OCI-M2 (cell line): ENCODE measurements around the gene SYPL2.
A peak's percentile ranks its signal among the peaks of the same experiment; 100 is the strongest.
"Not testable (repeated sequence)": the region's sequence is repeated elsewhere in the genome, so short reads cannot be mapped to it uniquely, and the experiment has no call there.

Experiments used
- DNase-seq: peaks from one replicate; lab custom pipeline; 2025; ENCODE audit not compliant: unreplicated experiment; lab: John Stamatoyannopoulos, UW

The SYPL2 gene

DNA sequence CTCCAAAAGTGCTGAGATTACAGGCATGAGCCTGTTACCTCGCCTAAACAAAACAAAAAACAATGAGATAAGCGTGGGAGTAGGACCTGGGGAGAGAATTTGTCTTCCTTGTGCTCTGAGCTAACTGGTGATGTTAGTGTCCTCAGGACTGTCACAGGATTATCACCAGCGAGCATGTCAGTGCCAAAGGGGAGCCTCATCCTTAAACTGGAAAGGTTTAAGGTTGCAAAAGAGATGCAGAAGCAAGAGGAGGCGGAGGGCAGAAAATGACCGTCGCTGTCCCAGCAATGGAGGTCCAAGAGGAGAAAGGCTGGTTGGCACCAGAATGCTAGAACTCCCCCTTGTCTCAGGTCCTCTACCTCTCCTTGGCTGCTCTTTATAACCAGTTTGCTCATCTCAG lies 3.9 kb downstream of the SYPL2 start:
- DNase-seq, result no peak

DNA sequence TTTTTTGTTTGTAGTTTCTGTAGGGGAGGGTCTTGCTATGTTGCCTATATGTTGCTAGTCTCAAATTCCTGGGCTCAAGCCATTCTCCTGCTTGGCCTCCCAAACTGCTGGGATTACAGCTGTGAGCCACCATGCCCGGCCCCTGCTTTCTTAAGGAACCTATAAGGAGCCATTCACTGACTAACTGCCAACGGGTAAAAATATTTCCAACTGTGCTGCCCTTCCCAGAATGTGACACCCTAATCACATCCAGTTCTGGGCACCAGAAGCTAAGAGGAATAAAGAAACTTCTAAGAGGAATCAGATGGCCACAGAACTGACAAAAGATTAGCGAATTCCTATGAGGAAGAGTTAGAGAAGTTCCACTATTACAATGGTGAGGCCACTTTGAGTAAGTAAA lies 6.4 kb downstream of the SYPL2 start:
- no peak for DNase-seq

DNA sequence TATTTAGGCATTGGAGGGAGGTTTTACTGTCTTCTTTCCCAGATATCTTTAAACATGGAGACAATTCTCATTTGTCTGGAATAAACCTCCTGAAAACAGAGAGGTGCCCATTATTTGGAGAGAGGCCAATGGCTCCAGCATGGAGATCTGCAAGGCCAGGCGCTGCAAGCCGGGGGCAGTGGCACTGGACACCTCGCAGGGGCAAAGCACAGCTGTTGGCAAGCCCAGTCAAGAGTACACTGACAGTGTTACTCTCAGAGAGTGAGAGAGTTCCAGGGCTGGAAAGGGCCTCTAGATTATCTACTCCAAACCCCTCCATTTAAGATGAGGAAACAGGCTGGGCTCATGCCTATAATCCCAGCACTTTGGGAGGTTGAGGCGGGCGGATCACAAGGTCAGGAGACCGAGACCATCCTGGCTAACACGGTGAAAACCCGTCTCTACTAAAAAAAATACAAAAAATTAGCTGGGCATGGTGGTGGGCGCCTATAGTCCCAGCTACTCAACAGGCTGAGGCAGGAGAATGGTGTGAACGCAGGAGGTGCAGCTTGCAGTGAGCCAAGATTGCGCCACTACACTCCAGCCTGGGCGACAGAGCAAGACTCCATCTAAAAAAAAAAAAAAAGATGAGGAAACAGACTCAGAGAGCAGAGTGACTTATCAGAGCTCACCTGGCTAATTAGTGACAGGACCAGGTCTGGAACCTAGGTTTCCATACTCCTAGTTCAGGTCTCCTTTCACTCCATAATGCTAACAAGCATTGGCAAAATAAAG lies 7.1 kb downstream of the SYPL2 start:
- not testable (repeated sequence) for DNase-seq

DNA sequence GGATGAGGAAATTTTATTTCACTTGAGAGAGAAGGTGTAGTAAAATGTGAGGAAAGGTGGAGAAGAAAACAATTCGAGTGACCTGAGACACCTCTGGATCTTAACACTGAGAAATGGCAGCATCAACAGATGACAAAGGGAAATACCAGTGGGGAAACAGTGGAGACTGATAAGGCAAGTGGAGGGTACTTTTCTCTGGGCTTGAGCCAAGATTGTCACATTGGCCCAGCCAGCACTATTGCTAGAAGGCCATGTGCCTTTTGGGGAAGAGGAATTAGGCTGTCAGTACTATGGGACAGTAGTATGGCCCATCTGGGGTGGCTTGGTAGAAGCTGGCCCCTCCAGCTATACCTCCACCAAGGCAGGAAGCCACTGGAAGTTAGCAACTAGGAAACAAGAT lies 8.4 kb downstream of the SYPL2 start:
- no peak for DNase-seq

DNA sequence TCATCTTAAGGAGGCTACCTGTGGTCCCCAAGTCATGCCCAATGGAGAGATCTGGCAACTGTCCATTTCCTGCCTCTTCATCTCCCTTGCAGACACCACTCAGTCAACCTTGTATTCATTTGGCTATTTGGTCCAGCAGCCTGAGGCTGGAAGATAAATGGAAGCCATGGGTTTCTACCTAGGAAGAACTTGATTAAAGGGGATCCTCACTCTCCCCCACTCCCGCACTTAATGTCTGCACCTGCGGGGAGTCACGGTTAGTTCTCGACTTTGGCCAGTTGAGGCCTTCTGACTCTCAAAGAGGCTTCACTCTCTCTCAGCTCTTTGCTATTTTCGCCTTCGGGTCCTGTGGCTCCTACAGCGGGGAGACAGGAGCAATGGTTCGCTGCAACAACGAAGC lies 8.9 kb downstream of the SYPL2 start:
- no peak for DNase-seq

DNA sequence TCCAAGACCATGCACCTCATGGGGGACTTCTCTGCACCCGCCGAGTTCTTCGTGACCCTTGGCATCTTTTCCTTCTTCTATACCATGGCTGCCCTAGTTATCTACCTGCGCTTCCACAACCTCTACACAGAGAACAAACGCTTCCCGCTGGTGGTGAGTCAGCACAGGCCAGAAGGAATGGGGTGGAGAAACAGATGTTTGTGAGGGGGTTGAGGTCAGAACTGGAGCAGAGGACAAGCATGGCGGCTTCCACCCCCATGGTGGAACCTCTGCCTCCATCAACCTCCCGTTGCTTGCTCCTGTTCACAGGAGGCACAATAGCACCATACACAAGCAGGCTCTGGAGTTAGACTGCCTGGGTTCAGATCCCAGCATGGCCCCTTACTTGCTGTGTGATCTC lies 10.5 kb downstream of the SYPL2 start:
- no peak for DNase-seq

DNA sequence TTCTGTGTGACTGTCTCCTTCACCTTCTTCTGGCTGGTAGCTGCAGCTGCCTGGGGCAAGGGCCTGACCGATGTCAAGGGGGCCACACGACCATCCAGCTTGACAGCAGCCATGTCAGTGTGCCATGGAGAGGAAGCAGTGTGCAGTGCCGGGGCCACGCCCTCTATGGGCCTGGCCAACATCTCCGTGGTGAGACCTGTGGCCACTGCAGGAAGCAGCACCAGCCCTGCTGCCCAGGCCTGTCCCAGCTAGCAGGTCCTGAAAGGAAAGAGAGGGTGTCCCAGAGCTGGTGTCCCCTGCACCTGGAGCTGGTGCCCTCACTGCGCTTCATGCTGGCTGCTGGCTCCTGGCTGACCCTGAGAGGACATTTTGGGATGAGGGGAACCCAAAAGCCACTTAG lies 11.5 kb downstream of the SYPL2 start:
- no peak for DNase-seq

DNA sequence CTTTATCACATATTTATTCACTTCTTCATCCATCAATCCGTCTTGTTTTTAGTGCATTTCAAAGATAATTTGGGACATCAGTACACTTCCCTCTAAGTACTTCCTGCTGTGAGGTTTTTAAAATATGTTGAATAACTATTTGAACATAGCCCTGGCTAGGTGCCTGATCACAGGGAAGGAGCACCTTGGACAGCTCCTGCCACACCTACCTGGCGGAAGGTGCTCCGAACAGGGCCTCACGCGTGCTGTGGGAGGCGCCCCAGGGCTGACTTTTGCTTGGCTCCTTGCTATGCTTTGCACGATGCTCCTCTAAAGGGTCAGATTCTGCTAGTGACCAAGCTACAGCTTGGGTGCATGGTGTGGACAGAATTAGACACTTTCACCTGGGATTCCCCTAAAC lies 12.5 kb downstream of the SYPL2 start:
- no peak for DNase-seq

DNA sequence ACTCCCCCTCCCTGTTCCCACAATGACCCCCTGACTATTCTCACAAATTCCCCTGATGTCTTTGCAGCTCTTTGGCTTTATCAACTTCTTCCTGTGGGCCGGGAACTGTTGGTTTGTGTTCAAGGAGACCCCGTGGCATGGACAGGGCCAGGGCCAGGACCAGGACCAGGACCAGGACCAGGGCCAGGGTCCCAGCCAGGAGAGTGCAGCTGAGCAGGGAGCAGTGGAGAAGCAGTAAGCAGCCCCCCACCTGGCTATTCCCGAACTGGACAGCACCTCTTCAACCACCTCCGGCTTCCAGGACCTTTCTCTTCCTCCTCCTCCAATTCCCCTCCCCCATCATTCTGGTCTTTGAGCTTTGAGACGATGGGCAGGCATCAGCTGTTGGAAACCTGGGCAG lies 13.0 kb downstream of the SYPL2 start:
- DNase-seq, result no peak

DNA sequence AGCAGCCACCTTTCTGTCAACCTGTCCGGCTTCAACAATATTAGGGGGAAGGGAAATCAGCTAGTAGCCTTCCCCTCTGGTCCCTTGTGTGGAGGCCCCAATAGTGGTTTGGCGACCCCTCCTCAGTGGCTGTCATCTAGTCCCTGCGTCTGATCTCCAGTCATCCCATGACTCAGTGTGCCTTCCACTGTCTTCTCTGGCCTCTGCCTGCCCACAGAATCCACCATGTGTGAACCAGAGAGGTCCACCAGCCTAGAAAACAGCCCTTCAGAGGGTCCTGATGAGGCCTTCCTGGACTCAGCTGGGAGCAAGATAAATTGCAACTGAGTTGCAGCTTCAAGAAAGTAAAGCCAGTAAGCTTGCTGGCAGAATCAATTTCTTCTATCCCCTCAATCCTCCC lies 13.6 kb downstream of the SYPL2 start:
- DNase-seq, result no peak

DNA sequence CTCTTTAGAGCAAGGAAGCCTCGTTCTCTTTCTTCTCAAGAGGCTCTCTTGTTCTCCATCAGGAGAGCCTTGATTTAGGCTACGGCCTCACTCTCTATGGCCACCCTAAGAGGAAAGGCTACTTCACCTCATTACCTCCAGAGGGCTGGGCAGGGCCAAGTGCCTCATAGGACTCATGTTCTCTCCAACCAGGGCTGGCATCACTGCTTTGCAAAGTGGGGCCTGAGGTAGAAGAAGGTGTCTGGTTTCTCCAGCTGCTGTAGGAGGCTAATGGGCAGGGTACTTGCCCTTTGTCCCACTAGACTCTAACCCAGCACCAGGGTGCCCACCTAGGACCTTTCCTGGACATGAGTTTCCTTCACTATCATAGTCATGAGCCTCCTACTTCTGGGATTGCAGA lies 15.3 kb downstream of the SYPL2 start:
- DNase-seq, result no peak

DNA sequence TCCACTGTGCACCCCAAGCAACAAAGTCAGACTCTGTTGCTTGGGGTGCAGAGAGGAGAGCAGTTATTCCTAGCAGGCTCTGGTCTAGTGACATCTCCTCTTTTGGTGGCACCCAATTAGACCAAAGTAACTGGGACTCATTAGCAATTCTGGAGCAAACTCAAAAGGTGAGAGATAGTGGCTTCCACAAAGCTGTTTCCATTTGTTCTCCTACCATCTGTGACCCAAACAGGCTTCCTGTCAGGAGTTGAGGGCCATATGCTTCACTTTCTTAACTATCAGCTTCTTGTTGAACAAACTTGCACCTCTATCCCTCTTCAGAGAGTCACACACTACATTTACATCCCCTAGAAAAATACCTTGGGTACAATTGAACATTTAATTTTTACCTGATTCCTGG lies 15.9 kb downstream of the SYPL2 start:
- no peak for DNase-seq

DNA sequence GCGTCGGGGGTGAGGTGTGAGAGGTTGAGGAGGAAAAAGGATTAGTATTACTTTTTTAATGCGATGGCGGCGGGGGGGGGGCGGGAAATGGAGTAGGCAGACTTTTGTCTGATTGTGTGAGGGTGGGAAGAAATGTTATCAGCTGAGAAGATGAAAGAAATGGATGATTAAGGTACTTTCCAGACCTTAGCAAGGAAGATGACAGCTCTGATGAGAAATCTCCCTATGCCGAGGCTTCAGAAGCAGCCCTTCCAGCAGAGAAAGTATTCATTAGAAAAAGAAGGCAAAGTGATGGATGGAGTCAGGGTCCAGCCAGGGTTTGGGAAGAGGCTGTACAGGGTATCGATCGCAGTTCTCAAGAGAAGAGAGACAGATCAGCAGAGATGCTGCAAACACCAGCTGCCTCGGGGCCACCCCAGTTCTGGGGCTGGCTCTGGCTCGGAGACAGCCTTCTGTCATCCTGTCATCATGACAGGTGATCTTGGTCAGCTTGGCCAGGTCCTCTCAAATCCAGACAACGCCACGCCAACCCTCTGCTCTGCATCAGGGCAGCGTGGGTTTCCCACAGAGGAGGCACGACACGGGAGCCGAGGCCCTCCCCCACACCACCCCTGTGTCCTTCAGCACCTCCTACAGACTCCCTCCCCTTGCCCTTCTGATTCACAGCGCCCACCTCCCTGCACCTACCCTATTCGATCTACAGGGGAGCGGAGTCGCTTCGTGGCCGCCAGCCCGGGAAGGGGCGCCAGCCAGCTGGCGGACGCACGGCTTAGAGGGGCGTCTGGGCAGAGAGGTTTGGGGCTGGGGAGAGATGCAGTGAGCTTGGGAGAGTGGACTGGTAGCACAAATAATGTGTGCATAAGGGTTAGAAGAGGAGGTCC lies 16.7 kb downstream of the SYPL2 start:
- no peak for DNase-seq

DNA sequence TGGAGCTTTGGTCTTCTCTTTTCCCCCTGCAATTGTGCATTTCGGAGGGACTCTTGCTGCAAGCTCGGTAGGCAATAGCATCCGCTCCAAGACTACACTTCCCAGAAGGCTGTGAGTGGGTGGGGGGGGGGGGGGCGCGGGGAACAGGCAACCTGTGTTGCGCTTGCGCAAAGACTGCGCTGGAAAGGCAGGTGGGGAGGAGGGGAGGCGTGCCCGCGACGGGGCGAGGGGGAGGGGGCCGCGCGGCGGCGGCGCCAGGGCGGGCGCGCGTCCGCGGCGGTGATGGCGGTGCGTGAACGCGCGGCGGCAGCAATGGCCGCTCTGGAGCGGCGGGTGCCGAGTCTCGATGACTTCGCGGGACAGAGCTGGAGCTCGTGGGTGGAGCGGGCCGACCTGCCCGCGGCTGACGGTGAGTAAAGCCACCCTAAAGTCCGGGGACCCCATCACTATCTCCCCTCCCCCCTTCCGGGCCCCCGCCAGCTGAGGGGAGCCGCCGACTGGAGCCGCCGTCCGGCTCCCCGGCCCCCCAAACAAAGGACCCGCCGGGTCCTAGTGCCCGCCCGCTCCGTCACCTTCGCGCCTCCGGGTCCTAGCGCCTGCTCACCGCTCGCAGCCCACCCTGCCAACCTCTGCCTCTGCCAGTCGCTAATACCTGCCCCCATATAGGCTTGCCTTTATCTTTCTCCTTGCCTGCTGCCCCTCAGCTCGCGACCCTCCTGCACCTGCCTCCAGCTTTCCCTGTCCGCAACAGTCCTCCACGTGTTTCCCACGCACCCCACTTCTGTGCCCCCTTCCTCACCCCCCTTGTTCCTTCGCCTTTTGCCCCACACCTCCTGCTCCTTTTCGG lies 17.5 kb downstream of the SYPL2 start, which contains the start of gene ATXN7L2:
Gene ATXN7L2, plus strand, starts transcription at position 234 of the 847 bp plus-strand sequence. Its CDS starts 49 bp downstream, at position 283.
- no peak for DNase-seq

DNA sequence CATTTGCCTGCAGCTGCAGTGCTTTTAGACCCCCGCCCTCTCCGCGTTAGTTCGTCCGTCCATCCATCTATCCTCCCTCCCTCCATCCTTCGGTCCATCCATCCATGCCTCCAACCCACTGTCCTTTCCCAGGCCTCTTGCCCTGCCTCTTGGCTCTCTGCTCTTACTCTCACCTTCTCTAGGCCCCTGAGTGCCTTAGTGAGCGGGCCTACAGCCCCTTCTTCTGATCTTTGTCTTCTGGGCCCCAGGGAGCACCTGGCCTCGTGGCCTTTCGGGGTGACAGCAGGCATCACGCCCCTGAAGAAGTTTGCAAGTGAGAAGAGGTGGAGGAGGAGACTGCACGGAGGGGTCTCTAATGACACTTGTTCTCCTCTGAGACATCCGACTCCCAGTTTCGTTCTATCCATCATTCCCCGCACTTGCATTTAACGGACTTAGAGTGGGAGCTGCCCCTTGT lies 18.2 kb downstream of the SYPL2 start:
- no peak for DNase-seq

DNA sequence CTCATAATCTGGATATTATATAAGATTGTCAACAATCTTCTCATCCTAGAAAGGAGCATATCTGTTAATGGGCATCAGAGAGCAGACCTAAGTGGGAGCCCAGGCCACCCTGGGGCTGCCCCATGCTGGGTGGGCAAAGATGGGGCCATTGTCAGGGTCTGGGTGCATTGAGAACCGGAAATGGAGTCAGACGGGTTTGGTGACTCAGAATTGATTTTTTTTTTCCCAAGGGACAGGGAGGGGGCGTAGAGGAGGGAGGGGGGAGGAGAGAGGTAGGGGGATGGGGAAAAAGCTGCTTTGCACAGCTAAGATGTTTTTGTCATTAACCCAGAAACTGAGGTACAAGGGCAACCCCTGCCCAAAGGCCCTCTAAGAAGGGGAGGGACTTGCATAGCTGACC lies 18.7 kb downstream of the SYPL2 start:
- no peak for DNase-seq

DNA sequence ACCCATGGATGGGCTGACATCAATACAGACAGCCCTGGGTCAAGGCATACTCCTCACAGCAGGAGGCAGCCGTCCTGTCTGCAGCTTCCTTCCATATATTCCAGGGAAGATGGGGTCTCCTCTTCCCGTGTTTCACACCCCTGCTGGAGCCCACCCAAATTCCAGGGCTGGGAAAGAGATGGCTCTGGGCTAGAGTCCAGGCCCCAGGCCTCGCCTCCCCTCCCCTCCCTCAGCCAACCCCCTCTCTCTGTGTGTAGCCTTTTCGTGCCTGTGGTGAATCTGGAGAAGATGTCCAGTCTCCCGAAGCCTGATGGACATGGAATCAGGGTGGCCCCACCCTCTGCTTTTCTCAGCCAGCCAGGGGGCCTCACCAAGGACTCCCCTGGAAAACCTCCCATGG lies 20.9 kb downstream of the SYPL2 start:
- no peak for DNase-seq

DNA sequence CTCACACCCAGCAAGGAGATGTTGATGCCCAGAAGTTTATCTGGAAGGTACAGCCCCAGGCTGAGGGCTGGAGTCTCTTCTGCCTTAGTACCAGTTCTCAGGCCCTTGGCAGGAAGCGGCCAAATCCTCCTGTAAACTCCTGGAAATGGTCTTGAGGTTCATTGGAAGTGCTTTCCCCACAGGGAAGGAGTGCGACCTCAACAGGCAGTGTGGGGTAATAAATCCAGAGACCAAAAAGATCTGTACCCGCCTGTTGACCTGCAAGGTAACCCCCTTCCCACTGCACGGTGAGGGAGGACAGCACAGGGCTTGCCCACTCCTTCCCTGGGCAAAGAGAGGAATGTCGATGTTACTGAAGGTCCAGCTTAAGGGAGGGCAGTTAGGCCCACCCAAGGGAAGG lies 21.9 kb downstream of the SYPL2 start:
- DNase-seq, result no peak

DNA sequence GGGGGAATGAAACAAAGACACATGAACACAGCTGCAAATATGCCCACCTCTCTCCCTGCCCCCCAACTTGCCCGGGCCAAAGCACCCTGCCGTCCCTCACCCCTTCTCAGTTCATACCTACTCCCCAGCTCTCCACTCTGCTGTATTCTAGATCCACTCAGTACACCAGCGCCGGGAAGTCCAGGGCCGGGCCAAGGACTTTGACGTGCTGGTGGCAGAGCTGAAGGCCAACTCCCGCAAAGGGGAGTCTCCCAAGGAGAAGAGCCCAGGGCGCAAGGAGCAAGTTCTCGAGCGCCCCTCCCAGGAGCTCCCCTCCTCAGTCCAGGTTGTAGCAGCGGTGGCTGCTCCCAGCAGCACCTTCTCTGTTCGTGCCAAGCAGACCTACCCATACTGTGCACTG lies 22.4 kb downstream of the SYPL2 start:
- no peak for DNase-seq

DNA sequence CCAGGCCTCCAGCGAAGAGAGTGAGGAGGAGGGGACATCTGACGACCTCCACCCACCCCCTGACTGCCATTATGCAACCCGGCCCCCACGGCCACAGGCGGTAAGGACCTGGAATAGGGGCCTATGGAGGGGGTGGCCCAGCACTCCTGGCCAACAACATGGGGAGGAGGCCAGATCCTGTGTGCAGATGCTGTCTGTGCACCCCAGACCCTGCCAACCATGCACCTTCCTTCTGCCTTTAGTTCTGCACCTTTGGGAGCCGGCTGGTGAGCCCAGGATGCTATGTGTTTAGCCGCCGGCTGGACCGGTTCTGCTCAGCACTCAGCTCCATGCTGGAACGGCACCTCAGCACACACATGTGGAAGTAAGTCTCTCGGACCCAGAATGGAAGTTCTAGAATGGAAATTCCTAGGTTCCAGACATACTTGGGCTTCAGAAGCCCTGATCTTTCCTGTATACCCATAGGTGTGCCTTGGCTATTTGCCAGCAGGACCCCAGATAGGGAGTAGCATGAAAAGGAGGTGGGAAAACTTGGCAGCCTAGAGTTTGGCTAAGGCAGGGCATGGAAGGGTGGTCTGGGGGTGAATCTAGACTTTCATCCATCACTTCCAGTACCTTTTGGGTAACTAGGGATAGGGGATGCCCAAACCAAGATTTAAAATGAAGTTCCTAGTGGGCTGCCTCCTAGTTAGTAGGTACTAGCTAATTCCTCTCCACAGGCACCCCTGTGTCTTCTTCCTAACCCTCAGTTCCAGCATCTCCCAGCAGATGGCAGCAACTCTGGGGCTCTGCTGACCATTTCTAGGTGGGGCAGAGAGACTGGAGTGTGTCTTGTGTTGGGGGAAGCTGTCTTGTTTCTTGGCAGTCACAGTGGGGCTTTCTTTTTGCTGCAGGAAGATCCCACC lies 23.9 kb downstream of the SYPL2 start:
- peak; percentile 9 for DNase-seq
